Activated CD4-positive, alpha-beta T cell treated with anti-CD3 and anti-CD28 coated beads, Interleukin-2, amount 10 ng/mL, durations not matched to agents 24 days and 14 days (primary cell): ENCODE data around the gene AOPEP. TPM values are rescaled to one million over a fixed set of nuclear protein-coding genes. Genes with fewer than 3 reads are reported as not detected.
A peak's percentile ranks its signal among the peaks of the same experiment; 100 is the strongest.

Experiments used
- DNase-seq: peaks from one replicate; pipeline ENCODE4 v3.0.0; 2022
- H3K27ac Mint-ChIP-seq: one replicate; pipeline ENCODE4 v1.8.0; 2022; ENCODE audit warnings: mild to moderate bottlenecking, mixed read lengths
- H3K27me3 Mint-ChIP-seq: one replicate; pipeline ENCODE4 v1.8.0; 2022; ENCODE audit warnings: mixed read lengths
- H3K36me3 Mint-ChIP-seq: one replicate; pipeline ENCODE4 v1.8.0; 2022; ENCODE audit warnings: low read depth, mild to moderate bottlenecking, mixed read lengths
- H3K4me1 Mint-ChIP-seq: one replicate; pipeline ENCODE4 v1.8.0; 2021; ENCODE audit warnings: mixed read lengths
- H3K4me3 Mint-ChIP-seq: one replicate; pipeline ENCODE4 v1.8.0; 2022; ENCODE audit warnings: mild to moderate bottlenecking, moderate library complexity, mixed read lengths
- H3K9me3 Mint-ChIP-seq: one replicate; pipeline ENCODE4 v1.8.0; 2021; ENCODE audit warnings: mixed read lengths
- intact Hi-C: fragments of 100-400 bp; cut with micrococcal nuclease; formaldehyde crosslinking; loops from one replicate; pipeline ENCODE4 v1.15.1; 2023
- total RNA-seq: library from RNA; stranded (reverse); gene quantifications from 2 replicates; pipeline ENCODE4 v1.2.3, GENCODE V29; 2022

The AOPEP gene
- total RNA-seq, 1 donor from 2014 or later: 20.7 TPM

GRCh38 chr9:94881023-94881422 lies 154.5 kb downstream of the AOPEP start:
- intact Hi-C loops: no loop called here
- H3K27me3 Mint-ChIP-seq: no peaks in the 10 kb centered on the region
- no peak overlapping the region for H3K4me3 Mint-ChIP-seq
- peaks cover under 1% of the 10 kb centered on the region for H3K9me3 Mint-ChIP-seq
- DNase-seq: peak; percentile 50
- no peak overlapping the region for H3K27ac Mint-ChIP-seq
- H3K4me1 Mint-ChIP-seq: peaks cover 22% of the 10 kb centered on the region
- H3K36me3 Mint-ChIP-seq: peaks cover 2% of the 10 kb centered on the region

GRCh38 chr9:94881454-94881853 lies 155.0 kb downstream of the AOPEP start:
- intact Hi-C loops: no loop called here
- peaks cover 1% of the 10 kb centered on the region for H3K36me3 Mint-ChIP-seq
- H3K9me3 Mint-ChIP-seq: no peaks in the 10 kb centered on the region
- peaks cover 22% of the 10 kb centered on the region for H3K4me1 Mint-ChIP-seq
- no peak overlapping the region for H3K27ac Mint-ChIP-seq
- H3K4me3 Mint-ChIP-seq: no peak overlapping the region
- DNase-seq: peak; percentile 18
- H3K27me3 Mint-ChIP-seq: no peaks in the 10 kb centered on the region

GRCh38 chr9:94881940-94882339 lies 155.4 kb downstream of the AOPEP start:
- Mint-ChIP-seq H3K4me3 (no peak overlapping the region), H3K4me1 (peaks cover 22% of the 10 kb centered on the region)

GRCh38 chr9:94882966-94883641 lies 156.6 kb downstream of the AOPEP start:
- Mint-ChIP-seq H3K27me3 (no peaks in the 10 kb centered on the region), H3K9me3 (no peaks in the 10 kb centered on the region), H3K4me3 (no peak overlapping the region), H3K36me3 (no peaks in the 10 kb centered on the region), H3K4me1 (peaks cover 21% of the 10 kb centered on the region), H3K27ac (no peak overlapping the region)
- DNase-seq: peak; percentile 31
- intact Hi-C loops: no loop called here

More at GRCh38 chr9:94881940-94882339, 155.4 kb downstream of the AOPEP start:
- Mint-ChIP-seq H3K27ac (no peak overlapping the region), H3K9me3 (no peaks in the 10 kb centered on the region), H3K27me3 (no peaks in the 10 kb centered on the region), H3K36me3 (no peaks in the 10 kb centered on the region)
- peak; percentile 26 for DNase-seq
- intact Hi-C loops: no loop called here

GRCh38 chr9:94885854-94886447 lies 159.5 kb downstream of the AOPEP start:
- intact Hi-C loops: no loop called here
- Mint-ChIP-seq H3K36me3 (peaks cover 6% of the 10 kb centered on the region), H3K27me3 (no peaks in the 10 kb centered on the region), H3K27ac (no peak overlapping the region), H3K9me3 (peaks cover 5% of the 10 kb centered on the region), H3K4me3 (no peak overlapping the region), H3K4me1 (peaks cover 4% of the 10 kb centered on the region)
- DNase-seq: peak; percentile 27

- Mint-ChIP-seq H3K27ac (no peak overlapping the region), H3K4me3 (no peak overlapping the region)
- peak; percentile 19 for DNase-seq
Observed at GRCh38 chr9:94887721-94888120, 161.2 kb downstream of the AOPEP start.

GRCh38 chr9:94888775-94889174 lies 162.3 kb downstream of the AOPEP start:
- H3K4me3 Mint-ChIP-seq: no peak overlapping the region
- DNase-seq: peak; percentile 45
- H3K9me3 Mint-ChIP-seq: peaks cover 12% of the 10 kb centered on the region
- no peak overlapping the region for H3K27ac Mint-ChIP-seq
- no peaks in the 10 kb centered on the region for H3K4me1 Mint-ChIP-seq
- H3K27me3 Mint-ChIP-seq: no peaks in the 10 kb centered on the region
- peaks cover 9% of the 10 kb centered on the region for H3K36me3 Mint-ChIP-seq
- intact Hi-C loops: no loop called here

More at GRCh38 chr9:94887721-94888120, 161.2 kb downstream of the AOPEP start:
- Mint-ChIP-seq H3K4me1 (no peaks in the 10 kb centered on the region), H3K36me3 (peaks cover 9% of the 10 kb centered on the region), H3K27me3 (no peaks in the 10 kb centered on the region), H3K9me3 (peaks cover 9% of the 10 kb centered on the region)
- intact Hi-C loops: no loop called here

- H3K4me3 Mint-ChIP-seq: no peak overlapping the region
- H3K27me3 Mint-ChIP-seq: no peaks in the 10 kb centered on the region
- peak; percentile 22 for DNase-seq
- peaks cover 6% of the 10 kb centered on the region for H3K4me1 Mint-ChIP-seq
- intact Hi-C loops: no loop called here
- H3K27ac Mint-ChIP-seq: no peak overlapping the region
- peaks cover 12% of the 10 kb centered on the region for H3K9me3 Mint-ChIP-seq
- peaks cover 9% of the 10 kb centered on the region for H3K36me3 Mint-ChIP-seq
Observed at GRCh38 chr9:94889628-94890027, 163.1 kb downstream of the AOPEP start.

GRCh38 chr9:94891183-94891582 lies 164.7 kb downstream of the AOPEP start:
- no peak overlapping the region for H3K27ac Mint-ChIP-seq
- no peaks in the 10 kb centered on the region for H3K27me3 Mint-ChIP-seq
- no peak overlapping the region for H3K4me3 Mint-ChIP-seq
- H3K4me1 Mint-ChIP-seq: peaks cover 7% of the 10 kb centered on the region
- intact Hi-C loops: no loop called here
- H3K9me3 Mint-ChIP-seq: peaks cover 12% of the 10 kb centered on the region
- H3K36me3 Mint-ChIP-seq: peaks cover 9% of the 10 kb centered on the region
- DNase-seq: no peak

- no peak overlapping the region for H3K4me3 Mint-ChIP-seq
- peaks cover 7% of the 10 kb centered on the region for H3K4me1 Mint-ChIP-seq
- no peak overlapping the region for H3K27ac Mint-ChIP-seq
- no peaks in the 10 kb centered on the region for H3K27me3 Mint-ChIP-seq
- no peak for DNase-seq
- H3K9me3 Mint-ChIP-seq: peaks cover 12% of the 10 kb centered on the region
- intact Hi-C loops: no loop called here
- peaks cover 9% of the 10 kb centered on the region for H3K36me3 Mint-ChIP-seq
Observed at GRCh38 chr9:94892675-94893074, 166.2 kb downstream of the AOPEP start.

GRCh38 chr9:94894094-94894699 lies 167.7 kb downstream of the AOPEP start:
- no peak overlapping the region for H3K4me3 Mint-ChIP-seq
- H3K4me1 Mint-ChIP-seq: peaks cover 7% of the 10 kb centered on the region
- H3K36me3 Mint-ChIP-seq: peaks cover 7% of the 10 kb centered on the region
- no peak for DNase-seq
- no peaks in the 10 kb centered on the region for H3K27me3 Mint-ChIP-seq
- intact Hi-C loops: loop anchor here (2.0 kb wide), 1 partner anchor 15 kb away; no protein-coding TSS in a partner anchor
- peaks cover 12% of the 10 kb centered on the region for H3K9me3 Mint-ChIP-seq
- H3K27ac Mint-ChIP-seq: no peak overlapping the region

GRCh38 chr9:94895668-94896067 lies 169.2 kb downstream of the AOPEP start:
- DNase-seq: no peak
- no peaks in the 10 kb centered on the region for H3K27me3 Mint-ChIP-seq
- intact Hi-C loops: loop anchor here (2.0 kb wide), 1 partner anchor 17 kb away; no protein-coding TSS in a partner anchor
- H3K27ac Mint-ChIP-seq: no peak overlapping the region
- H3K36me3 Mint-ChIP-seq: peaks cover 4% of the 10 kb centered on the region
- H3K9me3 Mint-ChIP-seq: peaks cover 8% of the 10 kb centered on the region
- peaks cover 15% of the 10 kb centered on the region for H3K4me1 Mint-ChIP-seq
- no peak overlapping the region for H3K4me3 Mint-ChIP-seq

GRCh38 chr9:94896512-94896911 lies 170.0 kb downstream of the AOPEP start:
- Mint-ChIP-seq H3K27ac (no peak overlapping the region), H3K9me3 (peaks cover 8% of the 10 kb centered on the region), H3K4me3 (no peak overlapping the region), H3K27me3 (no peaks in the 10 kb centered on the region), H3K4me1 (peaks cover 22% of the 10 kb centered on the region), H3K36me3 (peaks cover 4% of the 10 kb centered on the region)
- intact Hi-C loops: no loop called here
- no peak for DNase-seq
